BJ (cell line): ENCODE results near the gene MUCL3. TPM values are rescaled to one million over a fixed set of nuclear protein-coding genes. Genes with fewer than 3 reads are reported as not detected.
"Not testable (repeated sequence)": the region's sequence is repeated elsewhere in the genome, so short reads cannot be mapped to it uniquely, and the experiment has no call there.

Source experiments
- CTCF ChIA-PET: fragments of 350-600 bp; formaldehyde crosslinking; extraction: SDS; loops from one replicate; lab custom pipeline; 2021; ENCODE audit warnings: antibody characterized with exemption, inconsistent platforms; lab: Yijun Ruan, JAX
- POLR2A ChIA-PET: fragments of 300-600 bp; sonication (Branson Sonifier 250); formaldehyde crosslinking; extraction: SDS; loops from one replicate; lab custom pipeline; 2021; ENCODE audit warnings: antibody characterized with exemption; lab: Charles Lee
- DNase-seq: peaks from one replicate; pipeline ENCODE4 v3.0.0-alpha.2; 2011; ENCODE audit warnings: low read depth
- H3K27me3 ChIP-seq: 2 replicates; pipeline ENCODE4 v1.6.0; 2011; ENCODE audit warnings: low read length; ENCODE audit not compliant: control insufficient read depth, insufficient read depth
- H3K36me3 ChIP-seq: 2 replicates; pipeline ENCODE4 v1.5.1; 2011; ENCODE audit warnings: low read length; ENCODE audit not compliant: control insufficient read depth, insufficient read depth
- H3K4me3 ChIP-seq: 2 replicates; pipeline ENCODE4 v1.5.1; 2011; ENCODE audit warnings: low read depth, mild to moderate bottlenecking, control low read depth, low read length
- CTCF ChIP-seq: IDR thresholded peaks from 2 replicates; pipeline ENCODE4 v1.5.1; 2011; ENCODE audit warnings: low read depth, mild to moderate bottlenecking, control low read depth, inconsistent platforms, low read length, moderate library complexity; ENCODE audit not compliant: insufficient read depth
- polyA plus RNA-seq: library from polyadenylated mRNA; depleted of rRNA; stranded (reverse); fragments of >200 nt; gene quantifications from 2 replicates; pipeline ENCODE4 v1.2.3, GENCODE V29; 2011; rRNA removed
- small RNA-seq: library from RNA; depleted of rRNA; stranded (forward); fragments of <200 nt; gene quantifications from one replicate; pipeline ENCODE3, GENCODE V24; 2012; ENCODE audit warnings: low replicate concordance, low read depth; ENCODE audit not compliant: insufficient read length

The MUCL3 gene
- polyA plus RNA-seq, 1 experiment = not detected

- TF ChIP-seq CTCF = no peak
- ChIA-PET CTCF (no interaction called here), POLR2A (no interaction called here)
- H3K27me3 ChIP-seq = no peaks in the 10 kb centered on the region
- no peaks in the 10 kb centered on the region for H3K36me3 ChIP-seq
- DNase-seq = no peak
- no peak overlapping the region for H3K4me3 ChIP-seq
These were observed 58.0 kb downstream of the MUCL3 start for GRCh38 chr6:30998785-30999184.

DNA sequence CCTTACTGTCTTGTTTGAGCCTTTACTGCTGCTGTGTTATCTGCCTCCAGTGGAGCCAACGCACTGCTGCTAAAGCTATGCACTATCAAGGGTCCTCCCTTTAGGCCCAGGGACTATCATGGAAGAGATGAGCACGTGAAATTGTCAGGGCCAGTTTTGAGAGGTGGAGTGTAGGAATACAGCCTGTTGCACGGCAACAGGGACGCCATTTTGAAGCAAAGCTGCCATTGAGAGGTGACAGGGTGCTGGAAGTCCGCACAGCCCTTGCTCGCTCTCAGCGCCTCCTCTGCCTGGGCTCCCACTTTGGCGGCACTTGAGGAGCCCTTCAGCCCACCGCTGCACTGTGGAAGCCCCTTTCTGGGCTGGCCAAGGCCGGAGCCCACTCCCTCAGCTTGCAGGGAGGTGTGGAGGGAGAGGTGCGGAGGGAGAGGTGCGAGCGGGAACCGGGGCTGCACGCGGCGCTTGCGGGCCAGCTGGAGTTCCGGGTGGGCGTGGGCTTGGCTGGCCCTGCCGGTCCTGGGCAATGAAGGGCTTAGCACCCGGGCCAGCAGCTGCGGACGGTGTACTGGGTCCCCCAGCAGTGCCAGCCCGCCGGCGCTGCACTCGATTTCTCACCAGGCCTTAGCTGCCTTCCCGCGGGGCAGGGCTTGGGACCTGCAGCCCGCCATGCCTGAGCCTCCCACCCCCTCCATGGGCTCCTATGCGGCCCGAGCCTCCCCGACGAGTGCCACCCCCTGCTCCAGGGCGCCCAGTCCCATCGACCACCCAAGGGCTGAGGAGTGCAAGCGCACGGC, 59.5 kb downstream of the MUCL3 start:
- CTCF ChIA-PET, POLR2A ChIA-PET, H3K36me3 ChIP-seq, H3K4me3 ChIP-seq, DNase-seq, H3K27me3 ChIP-seq: not testable (repeated sequence)

GRCh38 chr6:31001281-31001888, 60.6 kb downstream of the MUCL3 start:
- TF ChIP-seq CTCF = no peak
- DNase-seq = no peak
- ChIA-PET POLR2A (no interaction called here), CTCF (interaction anchor here (1.0 kb wide), 2 partner anchors 19 to 86 kb away, joined by 3 read pairs; no protein-coding TSS in a partner anchor)
- Histone ChIP-seq H3K4me3 (no peak overlapping the region), H3K27me3 (no peaks in the 10 kb centered on the region), H3K36me3 (no peaks in the 10 kb centered on the region)

GRCh38 chr6:31002471-31002870, 61.7 kb downstream of the MUCL3 start:
- no peaks in the 10 kb centered on the region for H3K36me3 ChIP-seq
- no peak for TF ChIP-seq CTCF
- ChIA-PET CTCF (interaction anchor here (0.8 kb wide), 1 partner anchor 15 kb away, joined by 3 read pairs; no protein-coding TSS in a partner anchor), POLR2A (no interaction called here)
- no peak overlapping the region for H3K4me3 ChIP-seq
- no peaks in the 10 kb centered on the region for H3K27me3 ChIP-seq
- DNase-seq = no peak

Small RNA genes within 50 kb of the gene (small RNA-seq; reads per million reads assigned to genes)
- not detected for gene RF00019

Other genes starting within 250 kb of the MUCL3 start
- 12.6 and 19.7 TPM in 2 replicates for gene NRM, start 250.0 kb upstream of the MUCL3 start, polyA plus RNA-seq
- gene MDC1, start 223.7 kb upstream of the MUCL3 start, polyA plus RNA-seq = 5.1 and 7.5 TPM in 2 replicates
- gene TUBB, start 220.6 kb upstream of the MUCL3 start, polyA plus RNA-seq = 1,140 and 1,840 TPM in 2 replicates
- 205 and 292 TPM in 2 replicates for gene FLOT1, start 198.3 kb upstream of the MUCL3 start, polyA plus RNA-seq
- gene IER3, start 196.4 kb upstream of the MUCL3 start, polyA plus RNA-seq = 43.7 and 51.7 TPM in 2 replicates
- 10.6 and 17.0 TPM in 2 replicates for gene DDR1, start 56.5 kb upstream of the MUCL3 start, polyA plus RNA-seq
- gene GTF2H4, start 32.8 kb upstream of the MUCL3 start, polyA plus RNA-seq = 24.9 and 28.2 TPM in 2 replicates
- gene VARS2, start 26.7 kb upstream of the MUCL3 start, polyA plus RNA-seq = 14.8 and 16.1 TPM in 2 replicates
- not detected in 2 replicates for gene SFTA2, start 8.8 kb upstream of the MUCL3 start, polyA plus RNA-seq
- gene MUC21, start 42.7 kb downstream of the MUCL3 start, polyA plus RNA-seq = not detected in 2 replicates
- not detected in 2 replicates for gene MUC22, start 69.5 kb downstream of the MUCL3 start, polyA plus RNA-seq
- gene C6orf15, start 171.6 kb downstream of the MUCL3 start, polyA plus RNA-seq = not detected in 2 replicates
- 4.9 and 6.7 TPM in 2 replicates for gene PSORS1C1, start 173.8 kb downstream of the MUCL3 start, polyA plus RNA-seq
- not detected in 2 replicates for gene CDSN, start 179.5 kb downstream of the MUCL3 start, polyA plus RNA-seq
- gene PSORS1C2, start 198.1 kb downstream of the MUCL3 start, polyA plus RNA-seq = not detected in 2 replicates
- gene CCHCR1, start 216.8 kb downstream of the MUCL3 start, polyA plus RNA-seq = 11.0 and 15.5 TPM in 2 replicates
- gene TCF19, start 217.6 kb downstream of the MUCL3 start, polyA plus RNA-seq = 8.5 and 10.4 TPM in 2 replicates
- 0.11 and 0.22 TPM in 2 replicates for gene POU5F1, start 229.7 kb downstream of the MUCL3 start, polyA plus RNA-seq